Activated T-helper 2 cell treated with anti-CD3 and anti-CD28 coated beads, Interferon-gamma antibody, Interleukin-2, Interleukin-4, amounts not matched to agents 10 μg/mL and 5 μg/mL and 100 μg/mL, durations not matched to agents 14 hours and 24 hours and 36 hours (primary cell): Measurements from ENCODE around the gene VWA8. TPM values are rescaled to one million over a fixed set of nuclear protein-coding genes. Genes with fewer than 3 reads are reported as not detected.

Experiments
- DNase-seq: peaks from one replicate; pipeline ENCODE4 v3.0.0; 2021; ENCODE audit warnings: low spot score
- H3K27ac Mint-ChIP-seq: one replicate; pipeline ENCODE4 v1.8.0; 2021; ENCODE audit warnings: mixed read lengths
- H3K27me3 Mint-ChIP-seq: one replicate; pipeline ENCODE4 v1.8.0; 2021; ENCODE audit warnings: low read depth, mixed read lengths
- H3K36me3 Mint-ChIP-seq: one replicate; pipeline ENCODE4 v1.8.0; 2021; ENCODE audit warnings: low read depth, mixed read lengths
- H3K4me1 Mint-ChIP-seq: one replicate; pipeline ENCODE4 v1.8.0; 2021; ENCODE audit warnings: low read depth, mixed read lengths
- H3K4me3 Mint-ChIP-seq: one replicate; pipeline ENCODE4 v1.8.0; 2021; ENCODE audit warnings: low read depth, mild to moderate bottlenecking, moderate library complexity, mixed read lengths
- H3K9me3 Mint-ChIP-seq: one replicate; pipeline ENCODE4 v1.8.0; 2021; ENCODE audit warnings: mixed read lengths
- intact Hi-C: fragments of 100-400 bp; cut with micrococcal nuclease; formaldehyde crosslinking; loops from one replicate; pipeline ENCODE4 v1.15.1; 2023
- total RNA-seq: library from RNA; stranded (reverse); gene quantifications from 2 replicates; pipeline ENCODE4 v1.2.3, GENCODE V29; 2022

VWA8 gene
- total RNA-seq, 1 donor from 2014 or later: 21.7 TPM

- intact Hi-C loops: loop anchor here (10.0 kb wide), 1 partner anchor 62 kb away; no protein-coding TSS in a partner anchor
- no peak for DNase-seq
- Mint-ChIP-seq H3K36me3 (peaks cover 8% of the 10 kb centered on the region), H3K4me1 (no peaks in the 10 kb centered on the region), H3K9me3 (no peaks in the 10 kb centered on the region), H3K27me3 (no peaks in the 10 kb centered on the region), H3K4me3 (no peak overlapping the region), H3K27ac (no peak overlapping the region)
These were observed 238.0 kb downstream of the VWA8 start for GRCh38 chr13:41722684-41723535.

- intact Hi-C loops: loop anchor here (10.0 kb wide), 1 partner anchor 64 kb away; no protein-coding TSS in a partner anchor
- H3K36me3 Mint-ChIP-seq: peaks cover 8% of the 10 kb centered on the region
These were observed 239.9 kb downstream of the VWA8 start for GRCh38 chr13:41720839-41721561.

GRCh38 chr13:41716236-41716635 lies 244.7 kb downstream of the VWA8 start:
- H3K9me3 Mint-ChIP-seq: no peaks in the 10 kb centered on the region
- DNase-seq: no peak
- peaks cover 3% of the 10 kb centered on the region for H3K4me1 Mint-ChIP-seq
- no peak overlapping the region for H3K4me3 Mint-ChIP-seq
- H3K36me3 Mint-ChIP-seq: peaks cover 8% of the 10 kb centered on the region
- intact Hi-C loops: no loop called here
- H3K27ac Mint-ChIP-seq: no peak overlapping the region
- no peaks in the 10 kb centered on the region for H3K27me3 Mint-ChIP-seq

More at GRCh38 chr13:41720839-41721561, 239.9 kb downstream of the VWA8 start:
- H3K4me1 Mint-ChIP-seq: peaks cover 3% of the 10 kb centered on the region
- no peak overlapping the region for H3K4me3 Mint-ChIP-seq
- H3K27ac Mint-ChIP-seq: no peak overlapping the region
- no peaks in the 10 kb centered on the region for H3K27me3 Mint-ChIP-seq
- H3K9me3 Mint-ChIP-seq: no peaks in the 10 kb centered on the region
- no peak for DNase-seq

- Mint-ChIP-seq H3K36me3 (peaks cover 3% of the 10 kb centered on the region), H3K4me3 (no peak overlapping the region), H3K9me3 (no peaks in the 10 kb centered on the region), H3K27ac (no peak overlapping the region), H3K4me1 (peaks cover 3% of the 10 kb centered on the region), H3K27me3 (no peaks in the 10 kb centered on the region)
- no peak for DNase-seq
- intact Hi-C loops: no loop called here
These were observed 247.5 kb downstream of the VWA8 start for GRCh38 chr13:41713405-41713804.

- intact Hi-C loops: no loop called here
- no peak for DNase-seq
- Mint-ChIP-seq H3K4me3 (no peak overlapping the region), H3K4me1 (no peaks in the 10 kb centered on the region), H3K36me3 (peaks cover 3% of the 10 kb centered on the region), H3K9me3 (no peaks in the 10 kb centered on the region), H3K27me3 (no peaks in the 10 kb centered on the region), H3K27ac (no peak overlapping the region)
These were observed 250.1 kb downstream of the VWA8 start for GRCh38 chr13:41710771-41711170.

GRCh38 chr13:41709511-41709910 lies 251.4 kb downstream of the VWA8 start:
- no peaks in the 10 kb centered on the region for H3K4me1 Mint-ChIP-seq
- H3K27ac Mint-ChIP-seq: no peak overlapping the region
- H3K27me3 Mint-ChIP-seq: no peaks in the 10 kb centered on the region
- intact Hi-C loops: no loop called here
- peaks cover 3% of the 10 kb centered on the region for H3K36me3 Mint-ChIP-seq
- no peaks in the 10 kb centered on the region for H3K9me3 Mint-ChIP-seq
- DNase-seq: no peak
- no peak overlapping the region for H3K4me3 Mint-ChIP-seq

- H3K9me3 Mint-ChIP-seq: no peaks in the 10 kb centered on the region
- H3K4me3 Mint-ChIP-seq: no peak overlapping the region
- no peaks in the 10 kb centered on the region for H3K36me3 Mint-ChIP-seq
- H3K27ac Mint-ChIP-seq: no peak overlapping the region
- no peaks in the 10 kb centered on the region for H3K27me3 Mint-ChIP-seq
- intact Hi-C loops: no loop called here
- no peaks in the 10 kb centered on the region for H3K4me1 Mint-ChIP-seq
- DNase-seq: no peak
These were observed 252.2 kb downstream of the VWA8 start for GRCh38 chr13:41708713-41709112.

- H3K4me1 Mint-ChIP-seq: no peaks in the 10 kb centered on the region
These were observed 253.6 kb downstream of the VWA8 start for GRCh38 chr13:41707194-41707821.

GRCh38 chr13:41706152-41706551 lies 254.8 kb downstream of the VWA8 start:
- intact Hi-C loops: no loop called here
- Mint-ChIP-seq H3K27ac (no peak overlapping the region), H3K27me3 (no peaks in the 10 kb centered on the region), H3K36me3 (no peaks in the 10 kb centered on the region), H3K4me1 (no peaks in the 10 kb centered on the region), H3K9me3 (no peaks in the 10 kb centered on the region), H3K4me3 (no peak overlapping the region)
- no peak for DNase-seq

More at GRCh38 chr13:41707194-41707821, 253.6 kb downstream of the VWA8 start:
- no peak for DNase-seq
- Mint-ChIP-seq H3K4me3 (no peak overlapping the region), H3K9me3 (no peaks in the 10 kb centered on the region), H3K36me3 (no peaks in the 10 kb centered on the region), H3K27me3 (no peaks in the 10 kb centered on the region), H3K27ac (no peak overlapping the region)
- intact Hi-C loops: no loop called here

GRCh38 chr13:41702540-41702939 lies 258.4 kb downstream of the VWA8 start:
- Mint-ChIP-seq H3K27me3 (no peaks in the 10 kb centered on the region), H3K27ac (no peak overlapping the region), H3K4me1 (no peaks in the 10 kb centered on the region), H3K36me3 (peaks cover 8% of the 10 kb centered on the region), H3K4me3 (no peak overlapping the region), H3K9me3 (no peaks in the 10 kb centered on the region)
- intact Hi-C loops: no loop called here
- DNase-seq: no peak

- Mint-ChIP-seq H3K36me3 (peaks cover 8% of the 10 kb centered on the region), H3K27me3 (no peaks in the 10 kb centered on the region), H3K4me3 (no peak overlapping the region), H3K27ac (no peak overlapping the region), H3K9me3 (no peaks in the 10 kb centered on the region), H3K4me1 (peaks cover 2% of the 10 kb centered on the region)
- intact Hi-C loops: no loop called here
- no peak for DNase-seq
These were observed 259.2 kb downstream of the VWA8 start for GRCh38 chr13:41701676-41702075.

GRCh38 chr13:41700790-41701310 lies 260.1 kb downstream of the VWA8 start:
- H3K4me1 Mint-ChIP-seq: peaks cover 5% of the 10 kb centered on the region
- no peaks in the 10 kb centered on the region for H3K27me3 Mint-ChIP-seq
- intact Hi-C loops: no loop called here
- H3K36me3 Mint-ChIP-seq: peaks cover 8% of the 10 kb centered on the region
- no peak overlapping the region for H3K27ac Mint-ChIP-seq
- DNase-seq: no peak
- H3K9me3 Mint-ChIP-seq: no peaks in the 10 kb centered on the region
- no peak overlapping the region for H3K4me3 Mint-ChIP-seq
